CMK (cell line): ENCODE data around the gene GLIS1.

Source experiments
- DNase-seq: peaks from one replicate; pipeline ENCODE4 v3.0.0-alpha.2; 2010; ENCODE audit warnings: low read depth

GLIS1 gene

GRCh38 chr1:53485478-53486394, 253.2 kb downstream of the GLIS1 start:
- peak; percentile 32 for DNase-seq

GRCh38 chr1:53484705-53485477, 254.1 kb downstream of the GLIS1 start:
- DNase-seq: no peak

- DNase-seq: no peak
Measured at GRCh38 chr1:53483656-53484055, 255.3 kb downstream of the GLIS1 start.

GRCh38 chr1:53483170-53483569, 255.8 kb downstream of the GLIS1 start:
- DNase-seq: no peak

- DNase-seq: no peak
Measured at GRCh38 chr1:53482441-53483153, 256.4 kb downstream of the GLIS1 start.

- DNase-seq: no peak
Measured at GRCh38 chr1:53481456-53481855, 257.5 kb downstream of the GLIS1 start.

- DNase-seq: no peak
Measured at GRCh38 chr1:53480678-53481077, 258.3 kb downstream of the GLIS1 start.

GRCh38 chr1:53478502-53478818, 260.5 kb downstream of the GLIS1 start:
- DNase-seq: no peak

GRCh38 chr1:53477651-53478501, 261.1 kb downstream of the GLIS1 start:
- no peak for DNase-seq

- no peak for DNase-seq
Measured at GRCh38 chr1:53476579-53476978, 262.4 kb downstream of the GLIS1 start.

GRCh38 chr1:53475664-53476063, 263.3 kb downstream of the GLIS1 start:
- no peak for DNase-seq

GRCh38 chr1:53473463-53473862, 265.5 kb downstream of the GLIS1 start:
- DNase-seq: no peak

- no peak for DNase-seq
Measured at GRCh38 chr1:53471000-53471399, 268.0 kb downstream of the GLIS1 start.

- no peak for DNase-seq
Measured at GRCh38 chr1:53470584-53470983, 268.4 kb downstream of the GLIS1 start.

GRCh38 chr1:53470155-53470554, 268.8 kb downstream of the GLIS1 start:
- DNase-seq: no peak

GRCh38 chr1:53469373-53469772, 269.6 kb downstream of the GLIS1 start:
- DNase-seq: no peak

GRCh38 chr1:53468374-53468773, 270.6 kb downstream of the GLIS1 start:
- no peak for DNase-seq

GRCh38 chr1:53467391-53467790, 271.6 kb downstream of the GLIS1 start:
- DNase-seq: no peak

- DNase-seq: no peak
Measured at GRCh38 chr1:53465023-53465957, 273.7 kb downstream of the GLIS1 start.
